ENCODE results near the gene KRTAP5-5. TPM values are rescaled to one million over a fixed set of nuclear protein-coding genes. Genes with fewer than 3 reads are reported as not detected.

The KRTAP5-5 gene
- total and polyA plus RNA-seq, 2 of the 13 experiments (the other 11 are each of a cell fraction or from before 2014, with no cell fraction given) = not detected

DNA sequence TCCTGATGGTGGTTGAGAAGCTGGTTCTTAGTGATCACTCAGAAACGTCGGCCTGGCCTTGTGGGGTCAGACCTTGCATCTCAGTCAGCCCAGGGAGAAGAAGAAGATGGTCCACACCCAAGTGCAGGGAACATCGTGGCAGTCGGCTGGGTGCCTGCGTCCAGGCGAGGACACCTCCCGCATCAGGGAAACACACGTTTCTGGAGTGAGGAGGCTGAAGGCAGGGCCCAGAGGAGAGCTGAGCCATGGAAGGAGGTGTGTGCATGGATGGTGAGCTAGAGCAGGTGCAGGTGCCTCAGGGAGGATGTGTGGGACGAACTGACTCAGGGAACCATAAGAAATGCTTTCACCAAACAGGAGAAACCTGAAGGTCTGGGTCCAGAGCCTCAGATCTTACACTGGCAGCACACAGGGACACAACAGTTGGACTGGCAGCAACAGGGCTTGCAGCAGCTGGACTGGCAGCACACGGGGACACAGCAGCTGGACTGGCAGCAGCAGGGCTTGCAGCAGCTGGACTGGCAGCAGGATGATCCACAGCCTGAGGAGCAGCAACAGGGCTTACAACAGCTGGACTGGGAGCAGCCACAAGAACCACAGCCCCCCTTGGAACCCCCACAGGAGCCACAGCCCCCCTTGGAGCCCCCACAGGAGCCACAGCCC lies 32.1 kb upstream of the KRTAP5-5 start:
- in situ Hi-C loops (cut with HindIII; ENCODE audit: extremely low pct_ligation_motif_present, low pct_unique_long_range_greater_than_20kb) = no loop called here
- intact Hi-C loops (cut with micrococcal nuclease; ENCODE audit: unreplicated experiment) = no loop called here
- Histone ChIP-seq H3K4me3 (replicated peaks in 1 of 3; ENCODE audit: insufficient read depth in 1 of 3, low read depth in 2 of 3, low read length in 3 of 3) (no peak overlapping the region), H3K79me2 (ENCODE audit: insufficient read depth, low read length) (no peaks in the 10 kb centered on the region), H3K4me1 (ENCODE audit: insufficient read depth, low read length) (peaks cover 11% of the 10 kb centered on the region), H3K9me3 (ENCODE audit: low read length) (no peaks in the 10 kb centered on the region), H3K9ac (ENCODE audit: insufficient read depth, low read depth, low read length) (no peak overlapping the region), H4K20me1 (ENCODE audit: insufficient read depth, low read length) (no peaks in the 10 kb centered on the region), H3K36me3 (replicated peaks in 1 of 2; ENCODE audit: control insufficient read depth in 1 of 2, insufficient read depth in 2 of 2, low read length in 2 of 2) (no peaks in the 10 kb centered on the region), H3K27ac (ENCODE audit: extremely low read length, insufficient read depth, low read length) (no peak overlapping the region), H2AFZ (ENCODE audit: low read length) (no peak overlapping the region), H3K4me2 (ENCODE audit: low read depth, low read length) (no peak overlapping the region), H3K27me3 (ENCODE audit: control insufficient read depth in 1 of 2, insufficient read depth in 2 of 2, low read length in 2 of 2) (peaks cover 0 to 24% of the 10 kb centered on the region in 2 experiments; a peak in 3 of 5 replicates)
- no peak for ATAC-seq
- WGBS (ENCODE audit: low lambda C conversion rate) = 37% methylated on average over 9 of the region's 10 CpGs
- TF ChIP-seq ZNF274 (CRISPR knock-in tag; IDR thresholded peaks at IDR 0.05) (no peak), ZMAT3 (CRISPR knock-in tag; conservative IDR thresholded peaks at IDR 0.05) (no peak), ZIK1 (CRISPR knock-in tag; IDR thresholded peaks at IDR 0.05; ENCODE audit: borderline replicate concordance, low read depth) (no peak), ZNF792 (CRISPR knock-in tag; IDR thresholded peaks at IDR 0.05) (no peak), ZNF878 (CRISPR knock-in tag; IDR thresholded peaks at IDR 0.05) (no peak), ZNF713 (CRISPR knock-in tag; IDR thresholded peaks at IDR 0.05) (no peak), PAF1 (CRISPR knock-in tag; IDR thresholded peaks at IDR 0.05) (no peak), ZC3H13 (CRISPR knock-in tag; IDR thresholded peaks at IDR 0.05) (no peak), ZNF747 (CRISPR knock-in tag; IDR thresholded peaks at IDR 0.05; ENCODE audit: borderline replicate concordance) (no peak)
- TF ChIP-seq, protein P1, sequence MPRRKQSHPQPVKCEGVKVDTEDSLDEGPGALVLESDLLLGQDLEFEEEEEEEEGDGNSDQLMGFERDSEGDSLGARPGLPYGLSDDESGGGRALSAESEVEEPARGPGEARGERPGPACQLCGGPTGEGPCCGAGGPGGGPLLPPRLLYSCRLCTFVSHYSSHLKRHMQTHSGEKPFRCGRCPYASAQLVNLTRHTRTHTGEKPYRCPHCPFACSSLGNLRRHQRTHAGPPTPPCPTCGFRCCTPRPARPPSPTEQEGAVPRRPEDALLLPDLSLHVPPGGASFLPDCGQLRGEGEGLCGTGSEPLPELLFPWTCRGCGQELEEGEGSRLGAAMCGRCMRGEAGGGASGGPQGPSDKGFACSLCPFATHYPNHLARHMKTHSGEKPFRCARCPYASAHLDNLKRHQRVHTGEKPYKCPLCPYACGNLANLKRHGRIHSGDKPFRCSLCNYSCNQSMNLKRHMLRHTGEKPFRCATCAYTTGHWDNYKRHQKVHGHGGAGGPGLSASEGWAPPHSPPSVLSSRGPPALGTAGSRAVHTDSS (CRISPR knock-in tag; conservative IDR thresholded peaks at IDR 0.05) = no peak
- no peak for DNase-seq (ENCODE audit: low spot score)
- ChIA-PET POLR2A (no interaction called here), CTCF (ENCODE audit: low intra/inter-chr PET ratio, low total read pairs) (interaction anchor here (2.8 kb wide), 1 partner anchor 31 kb away, joined by 13 read pairs; no protein-coding TSS in a partner anchor)
- no TSS peak for BruUV-seq (replicated peaks)
- FAIRE-seq = no peak
